OCI-LY1 (cell line): ENCODE data around the gene WBP2.
"Not testable (repeated sequence)": the region's sequence is repeated elsewhere in the genome, so short reads cannot be mapped to it uniquely, and the experiment has no call there.

ENCODE experiments used
- H2AFZ ChIP-seq: fragments of 200-600 bp; sonication (generic), shearing (Covaris generic); 2 replicates; pipeline ENCODE4 v1.6.0; 2014; ENCODE audit warnings: antibody characterized with exemption, mild to moderate bottlenecking, low read length
- H3F3A ChIP-seq: fragments of 200-600 bp; sonication (generic), shearing (Covaris generic); 2 replicates; pipeline ENCODE4 v1.6.0; 2014; ENCODE audit warnings: mild to moderate bottlenecking, antibody characterized with exemption, low read length, moderate library complexity; ENCODE audit not compliant: insufficient read depth
- H3K27ac ChIP-seq: fragments of 200-600 bp; sonication (generic); 2 replicates; pipeline ENCODE4 v1.5.1; 2014; ENCODE audit warnings: low read length, mixed run types, mild to moderate bottlenecking, low read depth; ENCODE audit not compliant: poor library complexity, severe bottlenecking
- H3K27me3 ChIP-seq: fragments of 200-600 bp; sonication (generic); 2 replicates; pipeline ENCODE4 v1.6.0; 2014; ENCODE audit warnings: antibody characterized with exemption, mild to moderate bottlenecking, low read length, moderate library complexity; ENCODE audit not compliant: insufficient read depth
- H3K36me3 ChIP-seq: fragments of 200-600 bp; sonication (generic); 2 replicates; pipeline ENCODE4 v1.6.1; 2014; ENCODE audit warnings: mild to moderate bottlenecking, antibody characterized with exemption, low read length, moderate library complexity, mixed read lengths; ENCODE audit not compliant: insufficient read depth
- H3K4me1 ChIP-seq: fragments of 200-600 bp; sonication (generic); 2 replicates; pipeline ENCODE4 v1.5.1; 2014; ENCODE audit warnings: mild to moderate bottlenecking, low read length, moderate library complexity; ENCODE audit not compliant: insufficient read depth, severe bottlenecking
- H3K4me2 ChIP-seq: fragments of 200-600 bp; sonication (generic), shearing (Covaris generic); 2 replicates; pipeline ENCODE4 v1.6.1; 2014; ENCODE audit warnings: low read length
- H3K4me3 ChIP-seq: fragments of 200-600 bp; sonication (generic); 2 replicates; pipeline ENCODE4 v1.5.1; 2014; ENCODE audit warnings: low read length, low read depth, mild to moderate bottlenecking, mixed read lengths; ENCODE audit not compliant: poor library complexity, severe bottlenecking
- H3K79me2 ChIP-seq: fragments of 200-600 bp; shearing (Covaris generic); 2 replicates; pipeline ENCODE4 v1.6.1; 2016; ENCODE audit warnings: mixed run types, low read length, mixed read lengths; ENCODE audit not compliant: insufficient read depth
- H3K9ac ChIP-seq: fragments of 200-600 bp; sonication (generic), shearing (Covaris generic); 2 replicates; pipeline ENCODE4 v1.6.1; 2014; ENCODE audit warnings: mild to moderate bottlenecking, low read length, mixed read lengths
- H3K9me2 ChIP-seq: fragments of 200-600 bp; sonication (generic), shearing (Covaris generic); 2 replicates; pipeline ENCODE4 v1.6.1; 2014; ENCODE audit warnings: low read depth, mild to moderate bottlenecking, low read length, mixed read lengths
- H3K9me3 ChIP-seq: fragments of 200-600 bp; shearing (Covaris generic); 2 replicates; pipeline ENCODE4 v1.6.1; 2014; ENCODE audit warnings: low read length, mixed read lengths
- H4K20me1 ChIP-seq: fragments of 200-600 bp; sonication (generic), shearing (Covaris generic); 2 replicates; pipeline ENCODE4 v1.6.0; 2016; ENCODE audit warnings: mild to moderate bottlenecking, low read length; ENCODE audit not compliant: insufficient read depth
- EZH2 ChIP-seq: fragments of 200-600 bp; sonication (generic), shearing (Covaris generic); IDR thresholded peaks from 2 replicates; pipeline ENCODE4 v1.8.0; 2017; ENCODE audit warnings: borderline replicate concordance, mixed run types, mild to moderate bottlenecking, antibody characterized with exemption, low read length, moderate library complexity, mixed read lengths
- TF ChIP-seq, protein P1 (sequence below): fragments of 200-600 bp; sonication (generic), shearing (Covaris generic); IDR thresholded peaks from 2 replicates; pipeline ENCODE4 v1.5.1; 2017; ENCODE audit warnings: mild to moderate bottlenecking, antibody characterized with exemption, low read length, moderate library complexity, mixed read lengths

Gene WBP2

GRCh38 chr17:75891022-75891604, 36.0 kb upstream of the WBP2 start:
- H3K9ac ChIP-seq = no peak overlapping the region
- no peaks in the 10 kb centered on the region for H3K9me2 ChIP-seq
- H3K27ac ChIP-seq = no peak overlapping the region
- TF ChIP-seq EZH2 = no peak
- TF ChIP-seq, protein P1, sequence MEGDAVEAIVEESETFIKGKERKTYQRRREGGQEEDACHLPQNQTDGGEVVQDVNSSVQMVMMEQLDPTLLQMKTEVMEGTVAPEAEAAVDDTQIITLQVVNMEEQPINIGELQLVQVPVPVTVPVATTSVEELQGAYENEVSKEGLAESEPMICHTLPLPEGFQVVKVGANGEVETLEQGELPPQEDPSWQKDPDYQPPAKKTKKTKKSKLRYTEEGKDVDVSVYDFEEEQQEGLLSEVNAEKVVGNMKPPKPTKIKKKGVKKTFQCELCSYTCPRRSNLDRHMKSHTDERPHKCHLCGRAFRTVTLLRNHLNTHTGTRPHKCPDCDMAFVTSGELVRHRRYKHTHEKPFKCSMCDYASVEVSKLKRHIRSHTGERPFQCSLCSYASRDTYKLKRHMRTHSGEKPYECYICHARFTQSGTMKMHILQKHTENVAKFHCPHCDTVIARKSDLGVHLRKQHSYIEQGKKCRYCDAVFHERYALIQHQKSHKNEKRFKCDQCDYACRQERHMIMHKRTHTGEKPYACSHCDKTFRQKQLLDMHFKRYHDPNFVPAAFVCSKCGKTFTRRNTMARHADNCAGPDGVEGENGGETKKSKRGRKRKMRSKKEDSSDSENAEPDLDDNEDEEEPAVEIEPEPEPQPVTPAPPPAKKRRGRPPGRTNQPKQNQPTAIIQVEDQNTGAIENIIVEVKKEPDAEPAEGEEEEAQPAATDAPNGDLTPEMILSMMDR = no peak
- H3K79me2 ChIP-seq = no peaks in the 10 kb centered on the region
- no peaks in the 10 kb centered on the region for H3K9me3 ChIP-seq
- no peak overlapping the region for H3K4me3 ChIP-seq
- H3K4me2 ChIP-seq = no peak overlapping the region
- peaks cover 14% of the 10 kb centered on the region for H3K4me1 ChIP-seq
- peaks cover 19% of the 10 kb centered on the region for H3K36me3 ChIP-seq
- no peak overlapping the region for H2AFZ ChIP-seq
- H4K20me1 ChIP-seq = no peaks in the 10 kb centered on the region
- H3F3A ChIP-seq = no peaks in the 10 kb centered on the region
- no peaks in the 10 kb centered on the region for H3K27me3 ChIP-seq

DNA sequence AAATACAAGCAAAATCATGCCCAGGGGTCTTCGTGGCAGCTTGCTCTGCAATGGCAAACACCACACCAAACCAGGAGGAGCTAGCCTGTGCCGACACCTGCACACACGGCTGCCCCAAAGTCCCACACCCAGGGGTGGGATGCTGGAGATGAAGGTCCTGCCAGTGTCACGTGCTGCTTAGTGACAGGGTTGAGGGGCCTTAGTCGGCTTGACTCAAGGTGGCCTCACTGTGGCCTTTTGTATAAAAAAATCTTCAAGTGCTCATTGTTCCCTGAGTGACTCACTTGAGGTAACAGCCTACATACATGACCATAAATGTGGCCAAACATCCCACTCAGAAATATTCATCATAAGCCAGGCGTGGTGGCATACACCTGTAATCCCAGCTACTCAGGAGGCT, 34.3 kb upstream of the WBP2 start:
- Histone ChIP-seq H3K4me1 (no peaks in the 10 kb centered on the region), H3K27me3 (peaks cover 2% of the 10 kb centered on the region; the same call in 1 of the 2 replicates), H3K4me2 (no peak overlapping the region), H3K9ac (no peak overlapping the region), H3K9me2 (no peaks in the 10 kb centered on the region), H3K36me3 (peaks cover 19% of the 10 kb centered on the region), H4K20me1 (no peaks in the 10 kb centered on the region), H3K27ac (no peak overlapping the region), H2AFZ (no peak overlapping the region), H3K9me3 (no peaks in the 10 kb centered on the region), H3F3A (no peaks in the 10 kb centered on the region), H3K4me3 (no peak overlapping the region), H3K79me2 (no peaks in the 10 kb centered on the region)
- TF ChIP-seq EZH2 = no peak
- TF ChIP-seq, protein P1 = peak; percentile 41; the same call in 1 of the 2 replicates

DNA sequence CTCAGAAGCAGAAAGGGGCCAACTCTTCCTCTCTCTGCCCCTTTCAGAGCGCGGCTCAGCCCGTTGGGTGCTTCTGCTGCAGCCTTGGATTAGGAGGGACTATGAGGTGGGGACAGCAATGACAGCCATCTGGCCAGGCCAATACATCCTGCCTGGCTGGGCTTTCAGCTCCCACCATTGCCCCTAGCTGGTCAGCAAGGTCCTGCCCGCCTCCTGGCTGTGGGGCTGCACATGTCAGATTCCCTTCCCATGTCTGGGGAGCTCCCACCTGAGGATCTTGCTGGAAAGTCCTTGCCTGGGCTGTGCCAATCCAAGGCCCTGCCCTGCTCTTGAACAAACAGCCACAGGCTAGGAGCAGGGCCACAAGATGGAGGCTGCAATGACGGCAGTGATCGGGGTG, 33.3 kb upstream of the WBP2 start:
- Histone ChIP-seq H3K9me2 (no peaks in the 10 kb centered on the region), H3K9ac (no peak overlapping the region), H3K4me3 (no peak overlapping the region), H3F3A (no peaks in the 10 kb centered on the region), H3K9me3 (no peaks in the 10 kb centered on the region), H3K36me3 (peaks cover 19% of the 10 kb centered on the region), H3K27me3 (peaks cover 6% of the 10 kb centered on the region; the same call in 1 of the 2 replicates), H2AFZ (no peak overlapping the region), H3K4me1 (no peaks in the 10 kb centered on the region), H4K20me1 (no peaks in the 10 kb centered on the region), H3K27ac (no peak overlapping the region), H3K79me2 (no peaks in the 10 kb centered on the region), H3K4me2 (no peak overlapping the region)
- TF ChIP-seq, protein P1 = no peak
- no peak for TF ChIP-seq EZH2

- not testable (repeated sequence) for H3K9me3 ChIP-seq, H3K36me3 ChIP-seq, H3K4me1 ChIP-seq, H3K79me2 ChIP-seq, H3K9me2 ChIP-seq, H3K4me2 ChIP-seq, H3K9ac ChIP-seq, H4K20me1 ChIP-seq, H3K4me3 ChIP-seq, H2AFZ ChIP-seq, H3K27ac ChIP-seq, H3F3A ChIP-seq, H3K27me3 ChIP-seq
Observed at GRCh38 chr17:75885860-75886259, 30.7 kb upstream of the WBP2 start.
